ENCODE measurements around the gene RAVER2. TPM values are rescaled to one million over a fixed set of nuclear protein-coding genes. Genes with fewer than 3 reads are reported as not detected.

RAVER2 gene
- total and polyA plus RNA-seq, 12 donors, result 4.1 to 30.6 (median 20.6) TPM

DNA sequence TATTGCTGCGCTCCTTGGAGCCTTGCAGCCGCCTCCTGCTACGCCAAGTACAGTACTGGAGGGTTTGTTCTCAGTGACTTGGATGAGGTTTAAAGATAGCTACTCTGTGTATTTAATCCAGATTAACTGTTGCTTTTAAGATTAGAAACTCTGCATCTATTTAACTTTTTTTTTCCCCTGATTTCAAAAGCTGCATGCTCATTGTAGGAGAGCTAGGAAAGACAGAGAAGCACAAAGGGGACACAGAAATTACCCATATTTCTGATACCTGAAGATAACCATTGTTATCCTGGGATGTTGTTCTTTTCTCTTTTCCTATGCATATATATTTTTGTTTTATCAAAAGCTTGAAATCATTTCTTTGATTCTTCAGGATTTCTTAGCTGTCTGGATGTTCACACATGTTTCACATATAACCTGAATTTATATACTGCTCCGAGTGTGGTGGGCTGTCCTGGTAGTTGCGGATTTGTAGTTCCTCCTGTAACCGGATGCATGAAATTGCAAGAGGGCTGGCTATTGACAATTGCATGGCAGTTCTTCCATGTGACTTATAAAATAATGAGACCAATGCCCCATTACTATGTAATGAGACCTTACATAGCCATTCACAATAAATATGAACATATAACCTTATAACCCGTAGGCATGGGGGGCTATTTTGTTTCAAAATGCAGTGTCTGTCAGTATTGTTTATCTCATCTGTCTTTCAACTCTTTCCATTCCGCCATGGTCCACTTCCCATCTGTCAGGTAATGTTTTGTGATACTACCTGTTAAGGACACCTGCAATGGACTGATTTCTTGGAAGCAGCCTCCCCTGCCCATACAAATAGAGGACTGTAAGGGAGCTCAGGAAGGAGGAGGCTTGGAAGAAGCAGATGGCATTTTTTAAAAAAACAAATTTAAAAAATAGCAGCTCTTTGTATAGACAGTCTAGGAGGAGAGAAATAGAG is 1.4 kb downstream of the RAVER2 start:
- WGBS, 2 donors, result 41 to 43% methylated on average over 8 of the region's 8 CpGs
- DNase-seq (no peak), ATAC-seq (peak in 7 of 8 donors; percentile 39 to 75 (median 61))
- Histone ChIP-seq H3K27ac (peak overlapping the region; percentile 74 to 92 (median 84)), H3K4me3 (peak overlapping the region; percentile 74 to 94 (median 88)), H3K9me3 (no peaks in the 10 kb centered on the region), H3K27me3 (no peaks in the 10 kb centered on the region), H3K36me3 (no peaks in the 10 kb centered on the region), H3K4me1 (peaks cover 0 to 56% (median 28%) of the 10 kb centered on the region in 9 donors)
- intact Hi-C loops (cut with DNase I), result loop anchor here in 7 of 10 donors (2.0 to 10.0 kb wide), 5 partner anchors 76 to 216 kb away; no protein-coding TSS in a partner anchor
- TF ChIP-seq, protein P1, sequence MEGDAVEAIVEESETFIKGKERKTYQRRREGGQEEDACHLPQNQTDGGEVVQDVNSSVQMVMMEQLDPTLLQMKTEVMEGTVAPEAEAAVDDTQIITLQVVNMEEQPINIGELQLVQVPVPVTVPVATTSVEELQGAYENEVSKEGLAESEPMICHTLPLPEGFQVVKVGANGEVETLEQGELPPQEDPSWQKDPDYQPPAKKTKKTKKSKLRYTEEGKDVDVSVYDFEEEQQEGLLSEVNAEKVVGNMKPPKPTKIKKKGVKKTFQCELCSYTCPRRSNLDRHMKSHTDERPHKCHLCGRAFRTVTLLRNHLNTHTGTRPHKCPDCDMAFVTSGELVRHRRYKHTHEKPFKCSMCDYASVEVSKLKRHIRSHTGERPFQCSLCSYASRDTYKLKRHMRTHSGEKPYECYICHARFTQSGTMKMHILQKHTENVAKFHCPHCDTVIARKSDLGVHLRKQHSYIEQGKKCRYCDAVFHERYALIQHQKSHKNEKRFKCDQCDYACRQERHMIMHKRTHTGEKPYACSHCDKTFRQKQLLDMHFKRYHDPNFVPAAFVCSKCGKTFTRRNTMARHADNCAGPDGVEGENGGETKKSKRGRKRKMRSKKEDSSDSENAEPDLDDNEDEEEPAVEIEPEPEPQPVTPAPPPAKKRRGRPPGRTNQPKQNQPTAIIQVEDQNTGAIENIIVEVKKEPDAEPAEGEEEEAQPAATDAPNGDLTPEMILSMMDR (IDR thresholded peaks at IDR 0.05), result no peak

DNA sequence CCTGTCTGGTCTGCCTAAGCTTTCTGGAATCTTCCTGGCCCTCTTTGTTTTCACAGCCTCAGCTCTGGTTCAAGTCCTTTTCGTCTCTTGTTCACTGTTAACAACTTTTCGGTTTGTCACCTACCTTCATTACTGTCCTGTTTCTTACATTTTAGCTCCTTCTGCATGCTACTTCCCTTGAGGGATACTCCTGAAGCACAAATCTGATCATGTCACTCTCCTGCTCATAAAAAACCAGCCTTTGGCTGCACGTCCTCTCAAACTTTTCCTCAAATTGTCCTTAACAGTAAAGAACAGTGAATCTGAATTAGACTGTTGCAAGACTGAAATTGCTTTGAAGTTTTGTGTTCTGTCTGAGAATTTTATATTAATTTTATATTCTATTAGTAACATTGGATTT is 3.3 kb downstream of the RAVER2 start:
- H3K27ac ChIP-seq, result peak overlapping the region in 4 of 10 donors; percentile 2 to 42 (median 28)
- 43 to 58% methylated on average over 3 of the region's 3 CpGs for WGBS, 2 donors
- no peak overlapping the region for H3K4me3 ChIP-seq

DNA sequence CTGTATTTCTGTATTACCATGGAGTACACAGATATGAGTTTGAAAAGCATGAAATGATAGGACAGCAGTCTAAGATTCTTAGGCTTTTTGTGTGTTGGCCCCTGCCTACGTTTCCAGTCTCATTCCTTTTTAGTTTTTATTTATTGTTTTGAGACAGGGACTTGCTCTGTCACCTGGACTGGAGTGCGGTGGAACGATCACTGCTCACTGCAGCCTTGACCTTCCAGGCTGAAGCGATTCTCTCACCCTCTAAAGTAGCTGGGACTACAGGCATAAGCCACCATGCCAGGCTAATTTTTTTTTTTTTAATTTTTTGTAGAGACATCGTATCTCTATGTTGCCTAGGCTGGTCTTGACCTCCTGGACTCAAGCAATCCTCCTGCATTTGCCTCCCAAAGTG is 3.8 kb downstream of the RAVER2 start:
- Histone ChIP-seq H3K4me3 (no peak overlapping the region), H3K36me3 (no peaks in the 10 kb centered on the region), H3K9me3 (no peaks in the 10 kb centered on the region), H3K27me3 (no peaks in the 10 kb centered on the region), H3K4me1 (peaks cover 0 to 59% (median 28%) of the 10 kb centered on the region in 9 donors), H3K27ac (peak overlapping the region in 2 of 10 donors; percentile 39 to 42)
- intact Hi-C loops (cut with DNase I), result loop anchor here in 6 of 10 donors (5.0 to 10.0 kb wide), 3 partner anchors 74 to 214 kb away; no protein-coding TSS in a partner anchor
- TF ChIP-seq, protein P1 (IDR thresholded peaks at IDR 0.05), result no peak
- DNase-seq, result no peak
- WGBS, 2 donors, result 76 to 81% methylated on average over 5 of the region's 5 CpGs
- no peak for ATAC-seq

More for the DNA sequence above, 3.3 kb downstream of the RAVER2 start:
- Histone ChIP-seq H3K27me3 (no peaks in the 10 kb centered on the region), H3K4me1 (peaks cover 0 to 59% (median 28%) of the 10 kb centered on the region in 9 donors), H3K9me3 (no peaks in the 10 kb centered on the region), H3K36me3 (no peaks in the 10 kb centered on the region)
- TF ChIP-seq, protein P1 (IDR thresholded peaks at IDR 0.05), result no peak
- ATAC-seq, result no peak
- DNase-seq, result no peak
- intact Hi-C loops (cut with DNase I), result loop anchor here in 6 of 10 donors (5.0 to 10.0 kb wide), 3 partner anchors 74 to 214 kb away; no protein-coding TSS in a partner anchor

DNA sequence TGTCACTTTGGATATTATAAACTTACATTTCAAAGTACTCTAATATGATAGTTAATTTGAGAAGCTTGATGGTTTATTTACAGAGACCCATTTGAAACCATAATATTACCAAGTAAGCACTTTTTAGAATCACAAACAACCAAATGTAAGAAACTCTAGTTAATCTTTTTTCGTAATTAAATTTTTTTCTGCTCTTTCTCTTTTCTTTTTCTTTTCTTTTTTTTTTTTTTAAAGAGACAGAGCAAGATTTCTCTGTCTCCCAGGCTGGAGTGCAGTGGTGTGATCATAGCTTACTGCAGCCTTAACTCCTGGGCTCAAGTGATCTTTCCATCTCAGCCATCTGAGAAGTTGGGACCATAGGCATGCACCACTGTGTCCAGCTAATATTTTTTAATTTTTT is 5.2 kb downstream of the RAVER2 start:
- Histone ChIP-seq H3K4me1 (peaks cover 2 to 61% (median 32%) of the 10 kb centered on the region in 9 donors), H3K4me3 (no peak overlapping the region), H3K36me3 (no peaks in the 10 kb centered on the region), H3K27me3 (no peaks in the 10 kb centered on the region), H3K27ac (no peak overlapping the region), H3K9me3 (no peaks in the 10 kb centered on the region)
- intact Hi-C loops (cut with DNase I), result no loop called here
- WGBS, 2 donors, result 50 to 66% methylated on average over 1 of the region's 1 CpG
- DNase-seq (no peak), ATAC-seq (no peak)
- TF ChIP-seq, protein P1 (IDR thresholded peaks at IDR 0.05), result no peak

Measured in heart right ventricle (tissue), 16 donors.